ENCODE results near the gene PEX16. TPM values are rescaled to one million over a fixed set of nuclear protein-coding genes. Genes with fewer than 3 reads are reported as not detected.

The PEX16 gene
- total and polyA plus RNA-seq, 2 of the 13 experiments (the other 11 are each of a cell fraction or from before 2014, with no cell fraction given) = 12.5 to 21.8 TPM

DNA sequence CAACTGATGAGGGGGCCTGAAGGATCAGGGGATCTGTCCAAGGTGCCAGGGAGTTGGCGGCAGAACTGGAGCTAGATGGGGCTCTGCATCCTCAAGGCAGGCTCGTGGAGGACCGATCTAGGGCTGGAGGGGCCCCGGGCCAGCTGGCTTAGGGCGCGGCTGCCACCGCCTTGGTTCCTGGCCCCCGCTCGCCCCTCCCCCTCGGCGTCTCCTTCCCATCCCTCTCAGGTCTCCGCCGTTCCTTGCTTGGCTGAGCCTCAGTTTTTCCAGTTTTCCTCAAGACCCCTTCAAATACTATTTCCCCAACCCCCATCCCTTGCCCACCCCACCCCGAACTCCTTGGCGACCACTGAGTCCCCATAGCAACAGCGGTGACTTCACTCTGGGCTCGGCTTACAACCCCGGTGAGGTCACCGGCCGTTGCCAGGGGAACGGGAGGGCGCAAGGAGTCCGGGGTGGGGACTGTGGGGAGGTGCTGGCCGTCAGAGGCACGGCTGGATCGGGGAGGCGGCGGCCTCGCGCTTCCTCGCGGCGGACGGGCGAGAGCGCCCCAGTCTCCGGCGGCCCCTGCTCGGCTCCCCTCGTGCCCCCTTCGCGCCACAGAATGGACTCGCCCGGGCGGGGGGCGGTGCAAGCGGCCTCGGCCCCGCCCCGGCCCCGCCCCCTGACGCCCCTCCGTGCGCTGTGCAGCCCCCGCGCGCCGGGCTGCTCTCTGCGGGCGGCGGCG, 18.1 kb downstream of the PEX16 start (continued):
- TF ChIP-seq TCF12 (IDR thresholded peaks at IDR 0.05) = no peak
- TF ChIP-seq TCF12 (CRISPR knock-in tag; IDR thresholded peaks at IDR 0.05) = 0 out of 2 replicates have a peak, but pooled peaks have one; percentile 46
- no peak for TF ChIP-seq ZNF20 (CRISPR knock-in tag; IDR thresholded peaks at IDR 0.05)
- no peak for TF ChIP-seq ZC3H4 (CRISPR knock-in tag; IDR thresholded peaks at IDR 0.05; ENCODE audit: borderline replicate concordance)
- TF ChIP-seq ZFP37 (CRISPR knock-in tag; IDR thresholded peaks at IDR 0.05; ENCODE audit: borderline replicate concordance) = no peak
- TF ChIP-seq ZNF143 (CRISPR knock-in tag; IDR thresholded peaks at IDR 0.05) = no peak
- TF ChIP-seq, protein P1, sequence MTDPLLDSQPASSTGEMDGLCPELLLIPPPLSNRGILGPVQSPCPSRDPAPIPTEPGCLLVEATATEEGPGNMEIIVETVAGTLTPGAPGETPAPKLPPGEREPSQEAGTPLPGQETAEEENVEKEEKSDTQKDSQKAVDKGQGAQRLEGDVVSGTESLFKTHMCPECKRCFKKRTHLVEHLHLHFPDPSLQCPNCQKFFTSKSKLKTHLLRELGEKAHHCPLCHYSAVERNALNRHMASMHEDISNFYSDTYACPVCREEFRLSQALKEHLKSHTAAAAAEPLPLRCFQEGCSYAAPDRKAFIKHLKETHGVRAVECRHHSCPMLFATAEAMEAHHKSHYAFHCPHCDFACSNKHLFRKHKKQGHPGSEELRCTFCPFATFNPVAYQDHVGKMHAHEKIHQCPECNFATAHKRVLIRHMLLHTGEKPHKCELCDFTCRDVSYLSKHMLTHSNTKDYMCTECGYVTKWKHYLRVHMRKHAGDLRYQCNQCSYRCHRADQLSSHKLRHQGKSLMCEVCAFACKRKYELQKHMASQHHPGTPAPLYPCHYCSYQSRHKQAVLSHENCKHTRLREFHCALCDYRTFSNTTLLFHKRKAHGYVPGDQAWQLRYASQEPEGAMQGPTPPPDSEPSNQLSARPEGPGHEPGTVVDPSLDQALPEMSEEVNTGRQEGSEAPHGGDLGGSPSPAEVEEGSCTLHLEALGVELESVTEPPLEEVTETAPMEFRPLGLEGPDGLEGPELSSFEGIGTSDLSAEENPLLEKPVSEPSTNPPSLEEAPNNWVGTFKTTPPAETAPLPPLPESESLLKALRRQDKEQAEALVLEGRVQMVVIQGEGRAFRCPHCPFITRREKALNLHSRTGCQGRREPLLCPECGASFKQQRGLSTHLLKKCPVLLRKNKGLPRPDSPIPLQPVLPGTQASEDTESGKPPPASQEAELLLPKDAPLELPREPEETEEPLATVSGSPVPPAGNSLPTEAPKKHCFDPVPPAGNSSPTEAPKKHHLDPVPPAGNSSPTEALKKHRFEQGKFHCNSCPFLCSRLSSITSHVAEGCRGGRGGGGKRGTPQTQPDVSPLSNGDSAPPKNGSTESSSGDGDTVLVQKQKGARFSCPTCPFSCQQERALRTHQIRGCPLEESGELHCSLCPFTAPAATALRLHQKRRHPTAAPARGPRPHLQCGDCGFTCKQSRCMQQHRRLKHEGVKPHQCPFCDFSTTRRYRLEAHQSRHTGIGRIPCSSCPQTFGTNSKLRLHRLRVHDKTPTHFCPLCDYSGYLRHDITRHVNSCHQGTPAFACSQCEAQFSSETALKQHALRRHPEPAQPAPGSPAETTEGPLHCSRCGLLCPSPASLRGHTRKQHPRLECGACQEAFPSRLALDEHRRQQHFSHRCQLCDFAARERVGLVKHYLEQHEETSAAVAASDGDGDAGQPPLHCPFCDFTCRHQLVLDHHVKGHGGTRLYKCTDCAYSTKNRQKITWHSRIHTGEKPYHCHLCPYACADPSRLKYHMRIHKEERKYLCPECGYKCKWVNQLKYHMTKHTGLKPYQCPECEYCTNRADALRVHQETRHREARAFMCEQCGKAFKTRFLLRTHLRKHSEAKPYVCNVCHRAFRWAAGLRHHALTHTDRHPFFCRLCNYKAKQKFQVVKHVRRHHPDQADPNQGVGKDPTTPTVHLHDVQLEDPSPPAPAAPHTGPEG (CRISPR knock-in tag; IDR thresholded peaks at IDR 0.05) = peak; percentile 48; the same call in 1 of the 2 replicates
- no peak for TF ChIP-seq PAF1 (CRISPR knock-in tag; IDR thresholded peaks at IDR 0.05)
- TF ChIP-seq FOXC1 (CRISPR knock-in tag; IDR thresholded peaks at IDR 0.05; ENCODE audit: borderline replicate concordance) = no peak
- TF ChIP-seq HOXA3 (CRISPR knock-in tag; IDR thresholded peaks at IDR 0.05) = no peak
- TF ChIP-seq ZNF253 (CRISPR knock-in tag; IDR thresholded peaks at IDR 0.05; ENCODE audit: borderline replicate concordance) = no peak
- TF ChIP-seq ZNF160 (CRISPR knock-in tag; IDR thresholded peaks at IDR 0.05) = 0 out of 2 replicates have a peak, but pooled peaks have one; percentile 48
- TF ChIP-seq, protein P2, sequence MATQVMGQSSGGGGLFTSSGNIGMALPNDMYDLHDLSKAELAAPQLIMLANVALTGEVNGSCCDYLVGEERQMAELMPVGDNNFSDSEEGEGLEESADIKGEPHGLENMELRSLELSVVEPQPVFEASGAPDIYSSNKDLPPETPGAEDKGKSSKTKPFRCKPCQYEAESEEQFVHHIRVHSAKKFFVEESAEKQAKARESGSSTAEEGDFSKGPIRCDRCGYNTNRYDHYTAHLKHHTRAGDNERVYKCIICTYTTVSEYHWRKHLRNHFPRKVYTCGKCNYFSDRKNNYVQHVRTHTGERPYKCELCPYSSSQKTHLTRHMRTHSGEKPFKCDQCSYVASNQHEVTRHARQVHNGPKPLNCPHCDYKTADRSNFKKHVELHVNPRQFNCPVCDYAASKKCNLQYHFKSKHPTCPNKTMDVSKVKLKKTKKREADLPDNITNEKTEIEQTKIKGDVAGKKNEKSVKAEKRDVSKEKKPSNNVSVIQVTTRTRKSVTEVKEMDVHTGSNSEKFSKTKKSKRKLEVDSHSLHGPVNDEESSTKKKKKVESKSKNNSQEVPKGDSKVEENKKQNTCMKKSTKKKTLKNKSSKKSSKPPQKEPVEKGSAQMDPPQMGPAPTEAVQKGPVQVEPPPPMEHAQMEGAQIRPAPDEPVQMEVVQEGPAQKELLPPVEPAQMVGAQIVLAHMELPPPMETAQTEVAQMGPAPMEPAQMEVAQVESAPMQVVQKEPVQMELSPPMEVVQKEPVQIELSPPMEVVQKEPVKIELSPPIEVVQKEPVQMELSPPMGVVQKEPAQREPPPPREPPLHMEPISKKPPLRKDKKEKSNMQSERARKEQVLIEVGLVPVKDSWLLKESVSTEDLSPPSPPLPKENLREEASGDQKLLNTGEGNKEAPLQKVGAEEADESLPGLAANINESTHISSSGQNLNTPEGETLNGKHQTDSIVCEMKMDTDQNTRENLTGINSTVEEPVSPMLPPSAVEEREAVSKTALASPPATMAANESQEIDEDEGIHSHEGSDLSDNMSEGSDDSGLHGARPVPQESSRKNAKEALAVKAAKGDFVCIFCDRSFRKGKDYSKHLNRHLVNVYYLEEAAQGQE (IDR thresholded peaks at IDR 0.05; ENCODE audit: borderline replicate concordance in 1 of 2, low read depth in 1 of 2, low read length in 2 of 2) = peak; percentile 83 to 96
- TF ChIP-seq, protein P3, sequence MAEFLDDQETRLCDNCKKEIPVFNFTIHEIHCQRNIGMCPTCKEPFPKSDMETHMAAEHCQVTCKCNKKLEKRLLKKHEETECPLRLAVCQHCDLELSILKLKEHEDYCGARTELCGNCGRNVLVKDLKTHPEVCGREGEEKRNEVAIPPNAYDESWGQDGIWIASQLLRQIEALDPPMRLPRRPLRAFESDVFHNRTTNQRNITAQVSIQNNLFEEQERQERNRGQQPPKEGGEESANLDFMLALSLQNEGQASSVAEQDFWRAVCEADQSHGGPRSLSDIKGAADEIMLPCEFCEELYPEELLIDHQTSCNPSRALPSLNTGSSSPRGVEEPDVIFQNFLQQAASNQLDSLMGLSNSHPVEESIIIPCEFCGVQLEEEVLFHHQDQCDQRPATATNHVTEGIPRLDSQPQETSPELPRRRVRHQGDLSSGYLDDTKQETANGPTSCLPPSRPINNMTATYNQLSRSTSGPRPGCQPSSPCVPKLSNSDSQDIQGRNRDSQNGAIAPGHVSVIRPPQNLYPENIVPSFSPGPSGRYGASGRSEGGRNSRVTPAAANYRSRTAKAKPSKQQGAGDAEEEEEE (CRISPR knock-in tag; IDR thresholded peaks at IDR 0.05; ENCODE audit: borderline replicate concordance) = no peak
- no peak for TF ChIP-seq PAX8 (CRISPR knock-in tag; IDR thresholded peaks at IDR 0.05; ENCODE audit: borderline replicate concordance)
- peak; percentile 51; the same call in 1 of the 2 replicates for TF ChIP-seq GABPB1 (CRISPR knock-in tag; IDR thresholded peaks at IDR 0.05)
- TF ChIP-seq WIZ (CRISPR knock-in tag; IDR thresholded peaks at IDR 0.05) = peak; percentile 56; the same call in 1 of the 2 replicates
- peak; percentile 19; the same call in 1 of the 2 replicates for TF ChIP-seq RXRA (CRISPR knock-in tag; IDR thresholded peaks at IDR 0.05)
- TF ChIP-seq ZNF331 (CRISPR knock-in tag; IDR thresholded peaks at IDR 0.05) = no peak
